Stomach (tissue), 4 donors: ENCODE results near the gene GPR35.

Source experiments
- POLR2A ChIP-seq, 4 donors: fragments of 450-650 bp; IDR thresholded peaks; one replicate each; pipeline ENCODE4 v1.6.1; 2016; ENCODE audit warnings: antibody characterized with exemption in 4 of 4, control low read depth in 2 of 4, mild to moderate bottlenecking in 1 of 4, moderate library complexity in 1 of 4
- TF ChIP-seq, protein P1 (sequence below), 7 experiments: fragments of 450-650 bp in 4 of 7; fragments of 200-600 bp in 3 of 7; sonication (generic) in 3 of 7; IDR thresholded peaks; one replicate each; pipeline ENCODE4 v1.5.1; 2016 to 2019; ENCODE audit warnings: antibody characterized with exemption in 7 of 7, control low read depth in 2 of 7, mild to moderate bottlenecking in 1 of 7

DNA sequence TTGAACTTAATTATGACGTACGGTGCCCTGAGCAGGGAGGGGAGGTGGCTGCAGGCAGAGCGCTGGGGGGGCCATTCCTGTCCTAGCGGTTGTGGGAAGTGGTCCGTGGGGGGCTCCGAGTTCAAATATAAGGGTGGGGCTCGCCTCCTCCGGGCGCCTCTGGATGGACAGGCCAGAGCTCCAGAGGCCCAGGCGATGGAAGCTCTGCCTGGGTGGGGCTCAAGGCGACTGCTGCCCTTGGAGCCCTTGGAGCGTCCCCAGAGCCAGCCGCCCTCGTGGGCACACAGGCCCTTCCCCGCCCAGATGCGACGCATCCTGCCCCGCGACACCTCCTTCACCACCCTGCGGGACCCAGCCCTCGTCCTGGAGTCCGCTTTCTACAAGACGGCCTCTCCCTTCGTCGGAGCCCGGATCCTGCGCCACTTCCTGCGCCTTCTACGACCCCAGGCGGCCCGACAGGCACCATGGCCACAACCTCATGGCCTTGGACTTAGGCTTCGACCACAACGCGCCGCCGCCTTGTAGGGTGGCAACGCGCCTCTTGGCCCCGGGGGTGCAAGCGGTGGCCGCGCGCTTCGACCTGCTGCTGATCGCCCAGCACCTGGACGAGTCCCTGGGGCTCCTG lies 46.9 kb downstream of the GPR35 start:
- TF ChIP-seq, protein P1, sequence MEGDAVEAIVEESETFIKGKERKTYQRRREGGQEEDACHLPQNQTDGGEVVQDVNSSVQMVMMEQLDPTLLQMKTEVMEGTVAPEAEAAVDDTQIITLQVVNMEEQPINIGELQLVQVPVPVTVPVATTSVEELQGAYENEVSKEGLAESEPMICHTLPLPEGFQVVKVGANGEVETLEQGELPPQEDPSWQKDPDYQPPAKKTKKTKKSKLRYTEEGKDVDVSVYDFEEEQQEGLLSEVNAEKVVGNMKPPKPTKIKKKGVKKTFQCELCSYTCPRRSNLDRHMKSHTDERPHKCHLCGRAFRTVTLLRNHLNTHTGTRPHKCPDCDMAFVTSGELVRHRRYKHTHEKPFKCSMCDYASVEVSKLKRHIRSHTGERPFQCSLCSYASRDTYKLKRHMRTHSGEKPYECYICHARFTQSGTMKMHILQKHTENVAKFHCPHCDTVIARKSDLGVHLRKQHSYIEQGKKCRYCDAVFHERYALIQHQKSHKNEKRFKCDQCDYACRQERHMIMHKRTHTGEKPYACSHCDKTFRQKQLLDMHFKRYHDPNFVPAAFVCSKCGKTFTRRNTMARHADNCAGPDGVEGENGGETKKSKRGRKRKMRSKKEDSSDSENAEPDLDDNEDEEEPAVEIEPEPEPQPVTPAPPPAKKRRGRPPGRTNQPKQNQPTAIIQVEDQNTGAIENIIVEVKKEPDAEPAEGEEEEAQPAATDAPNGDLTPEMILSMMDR (IDR thresholded peaks at IDR 0.05), result no peak
- TF ChIP-seq POLR2A (IDR thresholded peaks at IDR 0.05), result no peak
